Measurements from ENCODE around the gene TMEM250. TPM values are rescaled to one million over a fixed set of nuclear protein-coding genes. Genes with fewer than 3 reads are reported as not detected.

The TMEM250 gene
- total and polyA plus RNA-seq, 2 experiments from 2014 or later: 25.6 to 29.3 TPM

GRCh38 chr9:136141682-136142413 lies 23.2 kb upstream of the TMEM250 start:
- DNase-seq (ENCODE audit: low read depth in 1 of 2, low spot score in 1 of 2): no peak
- Histone ChIP-seq H3K27me3 (no peaks in the 10 kb centered on the region), H3K4me1 (ENCODE audit: low read depth) (no peaks in the 10 kb centered on the region), H3K36me3 (no peaks in the 10 kb centered on the region), H3K27ac (no peak overlapping the region), H3K4me3 (no peak overlapping the region), H3K9me3 (ENCODE audit: low read depth) (no peaks in the 10 kb centered on the region)
- no peak for TF ChIP-seq CTCF (IDR thresholded peaks at IDR 0.05; ENCODE audit: low read depth, low read length)

- H3K4me1 ChIP-seq (ENCODE audit: low read depth): no peaks in the 10 kb centered on the region
- H3K36me3 ChIP-seq: no peaks in the 10 kb centered on the region
- no peaks in the 10 kb centered on the region for H3K9me3 ChIP-seq (ENCODE audit: low read depth)
- TF ChIP-seq CTCF (IDR thresholded peaks at IDR 0.05; ENCODE audit: low read depth, low read length): no peak
- no peak overlapping the region for H3K4me3 ChIP-seq
- H3K27me3 ChIP-seq: no peaks in the 10 kb centered on the region
- no peak overlapping the region for H3K27ac ChIP-seq
- peak in 1 of 2 donors; percentile 70 for DNase-seq (ENCODE audit: low read depth in 1 of 2, low spot score in 1 of 2)
Measured at GRCh38 chr9:136140966-136141365, 22.3 kb upstream of the TMEM250 start.

GRCh38 chr9:136140046-136140445 lies 21.4 kb upstream of the TMEM250 start:
- Histone ChIP-seq H3K4me1 (ENCODE audit: low read depth) (peaks cover 7% of the 10 kb centered on the region), H3K4me3 (no peak overlapping the region), H3K36me3 (no peaks in the 10 kb centered on the region), H3K27ac (no peak overlapping the region), H3K27me3 (peaks cover 7% of the 10 kb centered on the region), H3K9me3 (ENCODE audit: low read depth) (no peaks in the 10 kb centered on the region)
- DNase-seq (ENCODE audit: low read depth in 1 of 2, low spot score in 1 of 2): no peak
- TF ChIP-seq CTCF (IDR thresholded peaks at IDR 0.05; ENCODE audit: low read depth, low read length): no peak

GRCh38 chr9:136138566-136138965 lies 19.9 kb upstream of the TMEM250 start:
- Histone ChIP-seq H3K27me3 (peaks cover 21% of the 10 kb centered on the region), H3K4me3 (no peak overlapping the region), H3K27ac (no peak overlapping the region), H3K9me3 (ENCODE audit: low read depth) (no peaks in the 10 kb centered on the region), H3K36me3 (no peaks in the 10 kb centered on the region), H3K4me1 (ENCODE audit: low read depth) (peaks cover 7% of the 10 kb centered on the region)
- TF ChIP-seq CTCF (IDR thresholded peaks at IDR 0.05; ENCODE audit: low read depth, low read length): peak; percentile 44
- peak; percentile 20 to 75 for DNase-seq (ENCODE audit: low read depth in 1 of 2, low spot score in 1 of 2)

GRCh38 chr9:136137321-136138265 lies 18.9 kb upstream of the TMEM250 start:
- TF ChIP-seq CTCF (IDR thresholded peaks at IDR 0.05; ENCODE audit: low read depth, low read length): no peak
- H3K4me1 ChIP-seq (ENCODE audit: low read depth): peaks cover 7% of the 10 kb centered on the region
- no peak overlapping the region for H3K27ac ChIP-seq
- no peak for DNase-seq (ENCODE audit: low read depth in 1 of 2, low spot score in 1 of 2)
- peaks cover 28% of the 10 kb centered on the region for H3K27me3 ChIP-seq
- H3K4me3 ChIP-seq: no peak overlapping the region
- no peaks in the 10 kb centered on the region for H3K36me3 ChIP-seq
- no peaks in the 10 kb centered on the region for H3K9me3 ChIP-seq (ENCODE audit: low read depth)

Measured in cardiac muscle cell (in vitro differentiated cells and primary cell).